Measurements from ENCODE around the gene AK2.

The AK2 gene

GRCh38 chr1:33021567-33022431, 14.9 kb downstream of the AK2 start:
- no peak for DNase-seq

- no peak for DNase-seq
These were observed 18.6 kb downstream of the AK2 start for GRCh38 chr1:33018112-33018511.

GRCh38 chr1:33017175-33017574, 19.5 kb downstream of the AK2 start:
- DNase-seq = no peak

GRCh38 chr1:33015216-33015615, 21.5 kb downstream of the AK2 start:
- DNase-seq = no peak

GRCh38 chr1:33014464-33015163, 22.1 kb downstream of the AK2 start:
- DNase-seq = peak in 1 of 2 donors; percentile 42

- no peak for DNase-seq
These were observed 22.9 kb downstream of the AK2 start for GRCh38 chr1:33013791-33014190.

GRCh38 chr1:33012165-33012564, 24.5 kb downstream of the AK2 start:
- no peak for DNase-seq

GRCh38 chr1:33010932-33011731, 25.6 kb downstream of the AK2 start:
- DNase-seq = no peak

- no peak for DNase-seq
These were observed 27.1 kb downstream of the AK2 start for GRCh38 chr1:33009561-33009960.

GRCh38 chr1:33008051-33008914, 28.4 kb downstream of the AK2 start:
- no peak for DNase-seq

- DNase-seq = peak in 1 of 2 donors; percentile 48
These were observed 29.3 kb downstream of the AK2 start for GRCh38 chr1:33007190-33008050.

GRCh38 chr1:33005838-33006421, 30.8 kb downstream of the AK2 start:
- no peak for DNase-seq

GRCh38 chr1:33005117-33005837, 31.4 kb downstream of the AK2 start:
- DNase-seq = no peak

GRCh38 chr1:33004613-33005012, 32.1 kb downstream of the AK2 start:
- no peak for DNase-seq

GRCh38 chr1:33003657-33004056, 33.0 kb downstream of the AK2 start:
- DNase-seq = no peak

- no peak for DNase-seq
These were observed 34.7 kb downstream of the AK2 start for GRCh38 chr1:33002006-33002405.

GRCh38 chr1:33001282-33001681, 35.4 kb downstream of the AK2 start:
- no peak for DNase-seq

- DNase-seq = no peak
These were observed 36.2 kb downstream of the AK2 start for GRCh38 chr1:33000427-33001026.

- no peak for DNase-seq
These were observed 37.7 kb downstream of the AK2 start for GRCh38 chr1:32998997-32999396.

- DNase-seq = no peak
These were observed 38.6 kb downstream of the AK2 start for GRCh38 chr1:32998064-32998463.
